Activated B cell treated with CpG ODN at 0.5 μM for 24 hours (primary cell): ENCODE data around the gene CT45A5. TPM values are rescaled to one million over a fixed set of nuclear protein-coding genes. Genes with fewer than 3 reads are reported as not detected.
"Not testable (repeated sequence)": the region's sequence is repeated elsewhere in the genome, so short reads cannot be mapped to it uniquely, and the experiment has no call there.

Experiments
- ATAC-seq: fragments of 200-7000 bp; cut with Tn5 transposase; one replicate; pipeline ENCODE4 v1.10.0; 2021; ENCODE audit warnings: low read depth, mild to moderate bottlenecking, moderate library complexity
- CTCF ChIA-PET: fragments of 350-600 bp; sonication (Branson Sonifier 250); formaldehyde crosslinking; loops from one replicate; lab custom pipeline; 2021; ENCODE audit warnings: antibody characterized with exemption; lab: Charles Lee
- POLR2A ChIA-PET: fragments of 350-600 bp; sonication (Branson Sonifier 250); formaldehyde crosslinking; loops from one replicate; lab custom pipeline; 2021; ENCODE audit warnings: antibody characterized with exemption; lab: Charles Lee
- DNase-seq: peaks from one replicate; pipeline ENCODE4 v3.0.0; 2022
- H3K27ac Mint-ChIP-seq: one replicate; pipeline ENCODE4 v1.8.0; 2020; ENCODE audit warnings: mixed read lengths
- H3K27me3 Mint-ChIP-seq: one replicate; pipeline ENCODE4 v1.8.0; 2021; ENCODE audit warnings: mixed read lengths
- H3K36me3 Mint-ChIP-seq: one replicate; pipeline ENCODE4 v1.8.0; 2021; ENCODE audit warnings: low read depth, mixed read lengths
- H3K4me1 Mint-ChIP-seq: one replicate; pipeline ENCODE4 v1.8.0; 2021; ENCODE audit warnings: mixed read lengths
- H3K4me3 Mint-ChIP-seq: one replicate; pipeline ENCODE4 v1.8.0; 2020; ENCODE audit warnings: mild to moderate bottlenecking, mixed read lengths
- H3K9me3 Mint-ChIP-seq: one replicate; pipeline ENCODE4 v1.8.0; 2020; ENCODE audit warnings: mixed read lengths
- intact Hi-C: fragments of 100-400 bp; cut with micrococcal nuclease; formaldehyde crosslinking; loops from one replicate; pipeline ENCODE4 v1.15.1; 2024
- total RNA-seq: library from RNA; stranded (reverse); gene quantifications from 2 replicates; pipeline ENCODE4 v1.2.3, GENCODE V29; 2022
- TF ChIP-seq, protein P1 (sequence below): fragments of 200-600 bp; IDR thresholded peaks from one replicate; pipeline ENCODE4 v1.8.0; 2022; ENCODE audit warnings: antibody characterized with exemption, mild to moderate bottlenecking

Gene CT45A5
- total RNA-seq, 1 donor from 2014 or later, result not detected

GRCh38 chrX:135737366-135738071 lies 47.8 kb downstream of the CT45A5 start:
- Mint-ChIP-seq H3K36me3 (no peaks in the 10 kb centered on the region), H3K27me3 (no peaks in the 10 kb centered on the region), H3K4me1 (peaks cover 5% of the 10 kb centered on the region), H3K9me3 (no peaks in the 10 kb centered on the region), H3K27ac (no peak overlapping the region), H3K4me3 (no peak overlapping the region)
- ChIA-PET CTCF (no interaction called here), POLR2A (no interaction called here)
- ATAC-seq (no peak), DNase-seq (no peak)
- intact Hi-C loops, result no loop called here
- TF ChIP-seq, protein P1, sequence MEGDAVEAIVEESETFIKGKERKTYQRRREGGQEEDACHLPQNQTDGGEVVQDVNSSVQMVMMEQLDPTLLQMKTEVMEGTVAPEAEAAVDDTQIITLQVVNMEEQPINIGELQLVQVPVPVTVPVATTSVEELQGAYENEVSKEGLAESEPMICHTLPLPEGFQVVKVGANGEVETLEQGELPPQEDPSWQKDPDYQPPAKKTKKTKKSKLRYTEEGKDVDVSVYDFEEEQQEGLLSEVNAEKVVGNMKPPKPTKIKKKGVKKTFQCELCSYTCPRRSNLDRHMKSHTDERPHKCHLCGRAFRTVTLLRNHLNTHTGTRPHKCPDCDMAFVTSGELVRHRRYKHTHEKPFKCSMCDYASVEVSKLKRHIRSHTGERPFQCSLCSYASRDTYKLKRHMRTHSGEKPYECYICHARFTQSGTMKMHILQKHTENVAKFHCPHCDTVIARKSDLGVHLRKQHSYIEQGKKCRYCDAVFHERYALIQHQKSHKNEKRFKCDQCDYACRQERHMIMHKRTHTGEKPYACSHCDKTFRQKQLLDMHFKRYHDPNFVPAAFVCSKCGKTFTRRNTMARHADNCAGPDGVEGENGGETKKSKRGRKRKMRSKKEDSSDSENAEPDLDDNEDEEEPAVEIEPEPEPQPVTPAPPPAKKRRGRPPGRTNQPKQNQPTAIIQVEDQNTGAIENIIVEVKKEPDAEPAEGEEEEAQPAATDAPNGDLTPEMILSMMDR, result no peak

GRCh38 chrX:135734666-135735065 lies 50.6 kb downstream of the CT45A5 start:
- ATAC-seq, H3K27ac Mint-ChIP-seq, DNase-seq, H3K9me3 Mint-ChIP-seq, H3K4me1 Mint-ChIP-seq, H3K27me3 Mint-ChIP-seq, POLR2A ChIA-PET, H3K36me3 Mint-ChIP-seq, CTCF ChIA-PET, intact Hi-C loops, H3K4me3 Mint-ChIP-seq: not testable (repeated sequence)

Other genes with a start within 250 kb of the CT45A5 start
- gene CT45A1, start 71.9 kb downstream of the CT45A5 start, total RNA-seq, result not detected in 2 replicates
- not detected in 2 replicates for gene CT45A3, start 17.3 kb downstream of the CT45A5 start, total RNA-seq
- not detected in 2 replicates for gene CT45A6, start 17.3 kb upstream of the CT45A5 start, total RNA-seq
- not detected in 2 replicates for gene CT45A2, start 34.5 kb upstream of the CT45A5 start, total RNA-seq
- gene CT45A7, start 51.8 kb upstream of the CT45A5 start, total RNA-seq, result not detected in 2 replicates
- not detected in 2 replicates for gene CT45A8, start 69.0 kb upstream of the CT45A5 start, total RNA-seq
- not detected in 2 replicates for gene CT45A9, start 86.3 kb upstream of the CT45A5 start, total RNA-seq
- not detected in 2 replicates for gene CT45A10, start 107.9 kb upstream of the CT45A5 start, total RNA-seq
- not detected in 2 replicates for gene SAGE1, start 108.2 kb upstream of the CT45A5 start, total RNA-seq
- 20.3 and 21.4 TPM in 2 replicates for gene MMGT1, start 188.5 kb upstream of the CT45A5 start, total RNA-seq
- 13.5 and 16.7 TPM in 2 replicates for gene SLC9A6, start 199.9 kb upstream of the CT45A5 start, total RNA-seq